Aorta (tissue), 5 donors: Measurements from ENCODE around the gene MEDAG. TPM values are rescaled to one million over a fixed set of nuclear protein-coding genes. Genes with fewer than 3 reads are reported as not detected.
"Not testable (repeated sequence)": the region's sequence is repeated elsewhere in the genome, so short reads cannot be mapped to it uniquely, and the experiment has no call there.

Source experiments
- ATAC-seq: fragments of 200-7000 bp; cut with Tn5 transposase; one replicate; pipeline ENCODE4 v1.9.1; 2022; ENCODE audit warnings: moderate library complexity; ENCODE audit not compliant: low FRiP score
- DNase-seq, 2 donors: peaks; one replicate each; pipeline ENCODE4 v3.0.0-alpha.2; 2020
- H3K27ac ChIP-seq, 2 donors: one replicate each; pipeline ENCODE4 v1.5.1; 2013; ENCODE audit warnings: low read length in 2 of 2, mild to moderate bottlenecking in 2 of 2, moderate library complexity in 2 of 2, control low read depth in 1 of 2, inconsistent platforms in 1 of 2, low read depth in 1 of 2
- H3K27me3 ChIP-seq, 2 donors: one replicate each; pipeline ENCODE4 v1.6.1; 2013; ENCODE audit warnings: control low read depth in 1 of 2, low read length in 1 of 2, mild to moderate bottlenecking in 1 of 2, moderate library complexity in 1 of 2; ENCODE audit not compliant: insufficient read depth in 2 of 2, control insufficient read depth in 1 of 2
- H3K36me3 ChIP-seq, 2 donors: one replicate each; pipeline ENCODE4 v1.6.1; 2013; ENCODE audit warnings: control low read depth in 1 of 2, low read length in 1 of 2, mild to moderate bottlenecking in 1 of 2; ENCODE audit not compliant: insufficient read depth in 2 of 2, control insufficient read depth in 1 of 2
- H3K4me1 ChIP-seq, 2 donors: one replicate each; pipeline ENCODE4 v1.6.1; 2013; ENCODE audit warnings: low read length in 2 of 2, control low read depth in 1 of 2, mild to moderate bottlenecking in 1 of 2, moderate library complexity in 1 of 2; ENCODE audit not compliant: insufficient read depth in 2 of 2, control insufficient read depth in 1 of 2
- H3K4me3 ChIP-seq, 2 donors: one replicate each; pipeline ENCODE4 v1.5.1; 2013; ENCODE audit warnings: low read length in 2 of 2, control low read depth in 1 of 2, mild to moderate bottlenecking in 1 of 2
- H3K9me3 ChIP-seq: one replicate; pipeline ENCODE4 v1.6.1; 2013; ENCODE audit warnings: mild to moderate bottlenecking, low read length; ENCODE audit not compliant: control insufficient read depth
- WGBS, 2 donors: extraction: QIAGEN DNeasy Blood & Tissue Kit; methylation state at CpG; one replicate each; pipeline ENCODE4 v1.1.7; 2013; 5-methylcytosine and 5-hydroxymethylcytosine counted together
- intact Hi-C, 2 donors: fragments of 100-400 bp; cut with DNase I; formaldehyde crosslinking; loops; one replicate each; pipeline versions ENCODE4 v1.14.2 to v1.15.0; 2022
- polyA plus RNA-seq, 2 donors: library from polyadenylated mRNA; stranded (reverse); fragments of 200-250 nt; gene quantifications; one replicate each; pipeline ENCODE4 v1.2.3, GENCODE V29; 2013
- total RNA-seq, 2 donors: library from RNA; stranded (reverse); fragmentation: NEBNext Ultra II Directional; extraction: Animal tissue kit (Norgen Biotek cat#: 25700); gene quantifications; one replicate each; pipeline ENCODE4 v1.2.1, GENCODE V29; 2021
- donor health status: healthy with polysubstance abuse.
- donor health status: Bipolar disorder and iron deficiency.
- donor health status: DM: no; HTN: no; CAD: no.
- donor health status: DM: no; HTN: no; CAD: no.
- donor health status: DM: yes; HTN: yes; CAD: no.

The MEDAG gene
- total and polyA plus RNA-seq, 4 donors, result 60.2 to 188 (median 155) TPM

GRCh38 chr13:30920162-30920909 is 14.3 kb downstream of the MEDAG start:
- no peaks in the 10 kb centered on the region for H3K9me3 ChIP-seq
- peaks cover 0 to 2% of the 10 kb centered on the region in 2 donors for H3K4me1 ChIP-seq
- H3K36me3 ChIP-seq, result peaks cover 5 to 11% of the 10 kb centered on the region in 2 donors
- DNase-seq (no peak), ATAC-seq (no peak)
- intact Hi-C loops, result no loop called here
- no peak overlapping the region for H3K4me3 ChIP-seq
- no peak overlapping the region for H3K27ac ChIP-seq
- WGBS, 2 donors, result 89 to 91% methylated on average over 5 of the region's 5 CpGs
- no peaks in the 10 kb centered on the region for H3K27me3 ChIP-seq

GRCh38 chr13:30923418-30923817 is 17.3 kb downstream of the MEDAG start:
- Histone ChIP-seq H3K36me3 (peaks cover 5 to 11% of the 10 kb centered on the region in 2 donors), H3K4me1 (no peaks in the 10 kb centered on the region), H3K9me3 (no peaks in the 10 kb centered on the region), H3K27me3 (no peaks in the 10 kb centered on the region), H3K4me3 (no peak overlapping the region), H3K27ac (no peak overlapping the region)
- intact Hi-C loops, result no loop called here
- WGBS, 2 donors, result 87% methylated on average over 1 of the region's 1 CpG
- DNase-seq, result no peak
- ATAC-seq, result no peak

GRCh38 chr13:30924721-30925120 is 18.6 kb downstream of the MEDAG start:
- Histone ChIP-seq H3K27ac (no peak overlapping the region), H3K27me3 (no peaks in the 10 kb centered on the region), H3K4me1 (no peaks in the 10 kb centered on the region), H3K4me3 (no peak overlapping the region), H3K36me3 (peaks cover 5 to 11% of the 10 kb centered on the region in 2 donors), H3K9me3 (no peaks in the 10 kb centered on the region)
- ATAC-seq (no peak), DNase-seq (no peak)
- 56 to 58% methylated on average over 3 of the region's 3 CpGs for WGBS, 2 donors
- intact Hi-C loops, result no loop called here

- no peak overlapping the region for H3K27ac ChIP-seq
- ATAC-seq (no peak), DNase-seq (no peak)
- WGBS, 2 donors, result 93 to 100% methylated on average over 1 of the region's 1 CpG
- no peaks in the 10 kb centered on the region for H3K4me1 ChIP-seq
- no peaks in the 10 kb centered on the region for H3K9me3 ChIP-seq
- peaks cover 5 to 11% of the 10 kb centered on the region in 2 donors for H3K36me3 ChIP-seq
- H3K27me3 ChIP-seq, result no peaks in the 10 kb centered on the region
- H3K4me3 ChIP-seq, result no peak overlapping the region
- intact Hi-C loops, result no loop called here
These were observed 19.4 kb downstream of the MEDAG start for GRCh38 chr13:30925429-30925828.

GRCh38 chr13:30926781-30927180 is 20.7 kb downstream of the MEDAG start:
- WGBS, 2 donors, result 90 to 92% methylated on average over 3 of the region's 3 CpGs
- ATAC-seq (no peak), DNase-seq (no peak)
- Histone ChIP-seq H3K9me3 (no peaks in the 10 kb centered on the region), H3K36me3 (peaks cover 3 to 8% of the 10 kb centered on the region in 2 donors), H3K4me1 (no peaks in the 10 kb centered on the region), H3K27me3 (no peaks in the 10 kb centered on the region), H3K4me3 (no peak overlapping the region), H3K27ac (no peak overlapping the region)
- intact Hi-C loops, result no loop called here

GRCh38 chr13:30927188-30927587 is 21.1 kb downstream of the MEDAG start:
- H3K4me1 ChIP-seq, H3K9me3 ChIP-seq, DNase-seq, intact Hi-C loops, H3K27me3 ChIP-seq, H3K27ac ChIP-seq, ATAC-seq, H3K36me3 ChIP-seq, H3K4me3 ChIP-seq: not testable (repeated sequence)
- 94 to 96% methylated on average over 3 of the region's 3 CpGs for WGBS, 2 donors

GRCh38 chr13:30927595-30927994 is 21.5 kb downstream of the MEDAG start:
- no peaks in the 10 kb centered on the region for H3K9me3 ChIP-seq
- 95 to 96% methylated on average over 1 of the region's 1 CpG for WGBS, 2 donors
- intact Hi-C loops, result no loop called here
- no peaks in the 10 kb centered on the region for H3K4me1 ChIP-seq
- H3K27me3 ChIP-seq, result no peaks in the 10 kb centered on the region
- no peak overlapping the region for H3K4me3 ChIP-seq
- no peak for DNase-seq
- no peak overlapping the region for H3K27ac ChIP-seq
- peaks cover 3 to 4% of the 10 kb centered on the region in 2 donors for H3K36me3 ChIP-seq
- ATAC-seq, result no peak

GRCh38 chr13:30928978-30929377 is 22.9 kb downstream of the MEDAG start:
- intact Hi-C loops, result no loop called here
- DNase-seq (no peak), ATAC-seq (no peak)

More at GRCh38 chr13:30928978-30929377, 22.9 kb downstream of the MEDAG start:
- H3K9me3 ChIP-seq, result no peaks in the 10 kb centered on the region
- H3K36me3 ChIP-seq, result peaks cover 0 to 3% of the 10 kb centered on the region in 2 donors
- no peaks in the 10 kb centered on the region for H3K4me1 ChIP-seq
- no peak overlapping the region for H3K27ac ChIP-seq
- 80 to 88% methylated on average over 5 of the region's 5 CpGs for WGBS, 2 donors
- no peaks in the 10 kb centered on the region for H3K27me3 ChIP-seq
- no peak overlapping the region for H3K4me3 ChIP-seq
